HG03025 (cell line): ENCODE data around the gene RPL36AL.
"Not testable (repeated sequence)": the region's sequence is repeated elsewhere in the genome, so short reads cannot be mapped to it uniquely, and the experiment has no call there.

ENCODE experiments used
- ATAC-seq: cut with Tn5 transposase; IDR thresholded peaks from one replicate; pipeline ENCODE4 v1.9.1; 2021; ENCODE audit warnings: mild to moderate bottlenecking, moderate library complexity; ENCODE audit not compliant: unreplicated experiment, low FRiP score

RPL36AL gene

DNA sequence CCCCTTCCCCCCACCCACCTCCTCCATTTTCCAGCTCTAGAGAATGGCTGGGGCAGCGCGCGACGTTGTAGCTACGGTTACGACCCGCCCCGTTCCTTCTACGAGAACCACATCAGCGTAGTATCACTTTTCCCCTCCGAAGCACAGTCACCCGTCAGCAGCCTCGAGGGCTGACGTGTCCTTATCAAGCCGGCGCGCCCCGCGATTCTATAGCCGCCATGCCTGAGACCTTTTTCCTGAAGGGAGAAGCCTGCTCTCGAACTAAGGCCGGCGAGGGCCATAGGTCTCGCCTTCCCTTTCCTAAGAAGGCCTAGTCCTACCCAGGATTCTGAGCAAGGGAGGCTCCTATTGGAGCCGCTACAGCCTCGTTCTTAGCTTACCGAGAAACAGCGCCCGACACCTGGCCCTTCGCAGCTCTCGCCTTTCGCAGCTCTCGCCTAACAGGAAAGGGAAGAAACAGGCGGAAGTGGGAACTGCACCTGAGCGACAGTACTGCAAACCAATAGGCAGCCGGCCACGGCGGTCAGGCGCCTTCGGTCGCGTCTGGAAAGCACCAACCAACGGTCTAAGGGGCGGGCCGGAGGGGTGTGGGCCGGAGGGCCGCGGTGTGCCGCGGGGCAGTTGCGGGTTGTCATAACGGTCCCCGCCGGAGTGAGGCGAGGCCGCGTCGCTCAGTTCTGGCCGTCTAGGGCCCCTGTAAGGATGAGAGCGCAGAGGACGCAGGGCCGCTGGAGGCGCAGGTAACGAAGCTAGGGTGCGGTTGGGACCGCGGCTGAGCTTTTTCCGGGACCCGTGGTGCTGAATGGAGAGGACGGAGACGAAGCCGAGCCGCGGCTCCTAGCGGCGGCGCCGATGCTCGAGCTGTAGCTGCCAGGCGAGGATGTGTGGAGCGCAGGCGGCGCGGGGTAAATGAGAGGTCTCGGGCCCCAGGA is at the start of gene RPL36AL, which contains the start of gene MGAT2:
Gene RPL36AL, minus strand, starts transcription at position 445 of the 932 bp plus-strand sequence. CDS start 1,522 bp downstream, outside the sequence.
Gene MGAT2, plus strand, starts transcription at position 618 of the 932 bp plus-strand sequence. CDS start 470 bp downstream, outside the sequence.
- ATAC-seq: peak; percentile 92

GRCh38 chr14:49659526-49660455 is 39.4 kb upstream of the RPL36AL start:
- ATAC-seq: no peak

DNA sequence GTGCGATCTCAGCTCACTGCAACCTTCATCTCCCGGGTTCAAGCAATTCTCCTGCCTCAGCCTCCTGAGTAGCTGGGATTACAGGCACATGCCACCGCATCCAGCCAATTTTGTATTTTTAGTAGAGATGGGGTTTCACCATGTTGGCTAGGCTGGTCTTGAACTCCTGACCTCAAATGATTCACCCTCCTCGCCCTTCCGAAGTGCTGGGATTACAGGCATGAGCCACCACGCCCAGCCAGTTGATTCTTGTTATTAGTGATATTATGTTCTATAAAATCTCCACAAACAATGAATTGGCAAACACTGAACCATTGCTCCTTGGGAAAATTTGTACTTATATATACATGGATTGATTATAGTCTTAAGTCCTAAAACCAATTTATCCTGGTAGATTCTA is 37.1 kb upstream of the RPL36AL start:
- ATAC-seq: not testable (repeated sequence)

- no peak for ATAC-seq
Observed at GRCh38 chr14:49654511-49654910, 34.1 kb upstream of the RPL36AL start.

- ATAC-seq: no peak
Observed at GRCh38 chr14:49653508-49653907, 33.1 kb upstream of the RPL36AL start.

DNA sequence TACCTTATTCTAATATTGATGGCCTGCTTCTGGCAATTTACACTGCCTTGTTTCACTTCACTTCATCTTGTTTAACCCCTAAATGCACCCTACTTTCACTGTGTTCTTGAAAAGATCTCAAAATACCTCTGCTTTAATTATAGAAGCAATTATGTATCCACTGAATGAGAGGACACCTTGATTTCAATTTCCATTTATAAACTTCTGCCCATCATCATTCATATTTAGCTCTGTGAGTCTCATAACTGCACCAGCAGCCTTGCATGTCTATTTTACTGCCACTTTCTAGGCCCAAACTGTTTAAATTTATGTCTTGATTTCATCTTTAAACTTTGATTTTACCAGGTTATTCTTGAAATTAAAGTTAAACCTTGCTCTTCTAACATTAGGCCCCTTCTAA is 21.7 kb upstream of the RPL36AL start:
- no peak for ATAC-seq

- ATAC-seq: no peak
Observed at GRCh38 chr14:49641697-49642129, 21.3 kb upstream of the RPL36AL start.

GRCh38 chr14:49640540-49641417 is 20.4 kb upstream of the RPL36AL start:
- ATAC-seq: no peak

DNA sequence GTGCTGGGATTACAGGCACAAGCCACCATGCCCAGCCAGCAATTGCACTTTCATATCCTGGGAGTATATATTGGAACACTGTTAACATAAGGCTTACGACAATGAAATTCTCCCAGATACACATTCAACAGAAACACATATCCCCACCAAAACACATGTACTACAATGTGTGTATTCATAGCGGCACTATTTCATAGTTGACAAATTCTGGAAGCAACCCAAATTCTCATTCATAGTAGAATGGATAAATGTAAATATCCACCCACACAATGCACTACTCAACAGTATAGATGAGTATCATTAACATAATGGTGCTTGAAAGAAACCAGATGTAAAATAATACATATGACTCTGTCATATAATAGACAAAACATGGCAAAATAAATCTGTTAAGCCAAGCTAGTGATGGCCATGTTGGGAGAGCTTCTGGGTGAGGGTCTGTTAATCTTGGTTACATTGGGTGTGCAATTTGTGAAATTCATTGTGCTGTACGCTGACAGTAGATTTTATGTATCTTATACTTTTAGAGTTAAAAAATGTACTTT is 17.2 kb upstream of the RPL36AL start:
- ATAC-seq: no peak

DNA sequence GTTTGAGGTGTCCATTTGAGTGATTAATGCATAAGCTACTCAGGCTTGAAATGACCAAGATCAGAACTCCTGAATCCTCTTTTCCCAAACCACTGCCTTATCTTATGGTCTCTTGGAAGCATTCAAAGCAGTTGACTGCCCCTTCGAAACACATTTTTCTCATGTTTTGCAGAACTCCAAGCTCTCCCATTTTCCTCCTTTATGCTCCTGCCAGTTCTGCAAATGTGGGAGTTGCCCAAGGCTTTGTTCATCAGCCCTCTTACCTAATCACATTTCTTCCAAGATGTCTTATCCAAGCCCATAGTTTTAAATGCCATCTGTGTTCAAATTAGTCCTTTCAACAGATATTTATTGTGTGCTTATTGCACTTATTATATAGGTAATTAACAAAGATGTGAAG is 16.4 kb upstream of the RPL36AL start:
- no peak for ATAC-seq

GRCh38 chr14:49634547-49635334 is 14.3 kb upstream of the RPL36AL start, which contains the start of gene DNAAF2:
Gene DNAAF2 (minus strand): TSS chr14:49635244. CDS start chr14:49635149, 95 bp downstream.
- ATAC-seq: peak; percentile 22

- ATAC-seq: peak; percentile 76
Observed at GRCh38 chr14:49633640-49634546, 13.5 kb upstream of the RPL36AL start.

DNA sequence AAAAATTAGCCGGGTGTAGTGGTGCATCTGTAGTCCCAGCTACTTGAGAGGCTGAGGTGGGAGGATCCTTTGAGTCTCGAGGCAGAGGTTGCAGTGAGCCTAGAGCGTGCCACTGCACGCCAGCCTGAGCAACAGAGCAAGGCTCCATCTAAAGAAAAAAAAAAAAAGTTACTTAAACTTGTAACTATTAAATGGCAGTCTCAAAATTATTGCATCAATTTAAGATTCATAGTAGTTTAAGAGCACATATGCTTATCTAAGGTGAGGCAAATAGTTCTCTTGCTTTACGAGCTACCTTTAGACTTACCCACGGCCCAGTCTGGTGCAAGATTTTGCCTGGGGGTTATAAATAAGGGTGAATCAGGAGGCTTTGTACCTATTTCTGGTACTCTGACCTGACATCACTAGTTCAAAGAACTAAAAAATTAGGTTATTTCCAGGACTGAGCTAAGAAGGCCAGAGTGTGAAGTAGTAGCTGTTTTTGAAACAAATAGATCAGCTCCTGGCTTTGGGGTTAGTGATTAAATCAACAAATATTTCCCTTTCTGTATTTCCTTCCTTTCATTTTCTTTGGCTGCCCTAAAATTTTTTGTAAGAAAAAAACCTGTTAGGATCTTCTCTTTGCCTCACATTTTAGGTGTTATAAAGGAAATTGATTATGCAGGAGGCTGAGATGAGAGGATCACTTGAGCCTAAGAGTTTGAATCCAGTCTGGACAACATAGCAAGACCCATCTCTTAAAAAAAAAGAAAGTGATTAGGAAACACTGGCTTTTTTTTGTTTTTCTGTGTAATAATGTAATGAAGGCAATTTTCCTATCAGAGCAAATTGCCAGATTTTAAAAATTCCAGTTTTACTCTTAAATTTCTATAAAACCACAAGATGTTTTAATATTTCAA is 3.8 kb upstream of the RPL36AL start:
- ATAC-seq: no peak

GRCh38 chr14:49623387-49623786 is 3.0 kb upstream of the RPL36AL start:
- no peak for ATAC-seq

DNA sequence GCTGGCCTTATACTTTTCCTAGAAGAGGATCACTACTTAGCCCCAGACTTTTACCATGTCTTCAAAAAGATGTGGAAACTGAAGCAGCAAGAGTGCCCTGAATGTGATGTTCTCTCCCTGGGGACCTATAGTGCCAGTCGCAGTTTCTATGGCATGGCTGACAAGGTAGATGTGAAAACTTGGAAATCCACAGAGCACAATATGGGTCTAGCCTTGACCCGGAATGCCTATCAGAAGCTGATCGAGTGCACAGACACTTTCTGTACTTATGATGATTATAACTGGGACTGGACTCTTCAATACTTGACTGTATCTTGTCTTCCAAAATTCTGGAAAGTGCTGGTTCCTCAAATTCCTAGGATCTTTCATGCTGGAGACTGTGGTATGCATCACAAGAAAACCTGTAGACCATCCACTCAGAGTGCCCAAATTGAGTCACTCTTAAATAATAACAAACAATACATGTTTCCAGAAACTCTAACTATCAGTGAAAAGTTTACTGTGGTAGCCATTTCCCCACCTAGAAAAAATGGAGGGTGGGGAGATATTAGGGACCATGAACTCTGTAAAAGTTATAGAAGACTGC is 1.7 kb upstream of the RPL36AL start:
- no peak for ATAC-seq

- ATAC-seq: peak; percentile 24
Observed at GRCh38 chr14:49621114-49621881, 872 bp upstream of the RPL36AL start.
